Caco-2 (cell line): Measurements from ENCODE around the gene DNAAF8. TPM values are rescaled to one million over a fixed set of nuclear protein-coding genes. Genes with fewer than 3 reads are reported as not detected.

Experiments used
- BruUV-seq: library from RNA; stranded (reverse); fragments of 400-500 nt; replicated peaks from 2 replicates; lab custom pipeline; 2021; lab: Mats Ljungman, UMichigan
- CTCF ChIA-PET: fragments of 300-600 bp; sonication (Branson Sonifier 250); formaldehyde crosslinking; loops from one replicate; lab custom pipeline; 2022; ENCODE audit warnings: antibody characterized with exemption; lab: Charles Lee
- POLR2A ChIA-PET: fragments of 300-600 bp; sonication (Branson Sonifier 250); formaldehyde crosslinking; loops from one replicate; lab custom pipeline; 2022; ENCODE audit warnings: antibody characterized with exemption; lab: Charles Lee
- DNase-seq, 2 experiments: peaks; one replicate each; pipeline versions ENCODE4 v3.0.0 to v3.0.0-alpha.2; 2020 to 2022
- H3K27me3 ChIP-seq: replicated peaks from 2 replicates; pipeline ENCODE4 v1.6.0; 2011; ENCODE audit warnings: low read length; ENCODE audit not compliant: control insufficient read depth, insufficient read depth
- H3K36me3 ChIP-seq: 2 replicates; pipeline ENCODE4 v1.5.1; 2011; ENCODE audit warnings: low read length; ENCODE audit not compliant: control insufficient read depth, insufficient read depth
- H3K4me1 ChIP-seq: fragments of 250-450 bp; sonication (Bioruptor Pico); 2 replicates; pipeline ENCODE4 v1.5.1; 2020; ENCODE audit warnings: mild to moderate bottlenecking
- H3K4me3 ChIP-seq: 2 replicates; pipeline ENCODE4 v1.5.1; 2011; ENCODE audit warnings: low read depth, mild to moderate bottlenecking, control low read depth, low read length
- H3K9me3 ChIP-seq: fragments of 250-450 bp; sonication (Bioruptor Pico); 2 replicates; pipeline ENCODE4 v1.5.1; 2020; ENCODE audit warnings: mild to moderate bottlenecking, moderate library complexity
- H3K27ac Mint-ChIP-seq: one replicate; pipeline ENCODE4 v1.8.0; 2022; ENCODE audit warnings: mixed read lengths; ENCODE audit not compliant: unreplicated experiment
- H3K27me3 Mint-ChIP-seq: one replicate; pipeline ENCODE4 v1.8.0; 2022; ENCODE audit warnings: mixed read lengths; ENCODE audit not compliant: insufficient read depth, unreplicated experiment
- H3K36me3 Mint-ChIP-seq: one replicate; pipeline ENCODE4 v1.8.0; 2022; ENCODE audit warnings: mild to moderate bottlenecking, mixed read lengths; ENCODE audit not compliant: insufficient read depth, unreplicated experiment
- H3K4me1 Mint-ChIP-seq: one replicate; pipeline ENCODE4 v1.8.0; 2022; ENCODE audit warnings: low read depth, mixed read lengths; ENCODE audit not compliant: unreplicated experiment
- H3K4me3 Mint-ChIP-seq: one replicate; pipeline ENCODE4 v1.8.0; 2022; ENCODE audit warnings: mild to moderate bottlenecking, moderate library complexity, mixed read lengths; ENCODE audit not compliant: unreplicated experiment
- H3K9me3 Mint-ChIP-seq: one replicate; pipeline ENCODE4 v1.8.0; 2022; ENCODE audit warnings: mixed read lengths; ENCODE audit not compliant: unreplicated experiment
- CTCF ChIP-seq, 2 experiments: fragments of 200-600 bp in 1 of 2; IDR thresholded peaks; 1 replicate in 1 of 2; 2 replicates in 1 of 2; pipeline versions ENCODE4 v1.5.1 to v1.8.0; 2011 to 2022; ENCODE audit warnings: antibody characterized with exemption in 1 of 2, control low read depth in 1 of 2, inconsistent platforms in 1 of 2, low read depth in 1 of 2, low read length in 1 of 2, mild to moderate bottlenecking in 1 of 2, moderate library complexity in 1 of 2; ENCODE audit not compliant: insufficient read depth in 1 of 2, severe bottlenecking in 1 of 2, unreplicated experiment in 1 of 2
- intact Hi-C: fragments of 100-400 bp; cut with micrococcal nuclease; formaldehyde crosslinking; loops from one replicate; pipeline ENCODE4 v1.10.0; 2022; ENCODE audit not compliant: unreplicated experiment
- total RNA-seq: library from RNA; stranded (reverse); gene quantifications from 2 replicates; pipeline ENCODE4 v1.2.3, GENCODE V29; 2022

The DNAAF8 gene
- total RNA-seq, 1 experiment from 2014 or later: 0.54 TPM

- POLR2A ChIA-PET: interaction anchor here (0.8 to 1.5 kb wide), 2 partner anchors 20 to 54 kb away, joined by 6 to 7 read pairs; partner anchors contain the start of genes ANKS3 and DNAAF8
Measured at GRCh38 chr16:4788489-4788889, 54.2 kb downstream of the DNAAF8 start.

GRCh38 chr16:4788910-4789309, 54.6 kb downstream of the DNAAF8 start:
- Histone ChIP-seq H3K4me1 (peaks cover 35% of the 10 kb centered on the region), H3K36me3 (no peaks in the 10 kb centered on the region), H3K4me3 (no peak overlapping the region), H3K9me3 (no peaks in the 10 kb centered on the region), H3K27me3 (no peaks in the 10 kb centered on the region)
- Mint-ChIP-seq H3K4me3 (peak overlapping the region; percentile 48), H3K9me3 (no peaks in the 10 kb centered on the region), H3K27ac (peak overlapping the region; percentile 56), H3K4me1 (peaks cover 12% of the 10 kb centered on the region), H3K27me3 (no peaks in the 10 kb centered on the region), H3K36me3 (peaks cover 8% of the 10 kb centered on the region)
- TF ChIP-seq CTCF (IDR thresholded peaks at IDR 0.05; ENCODE audit: insufficient read depth in 1 of 2, low read depth in 1 of 2, low read length in 1 of 2, severe bottlenecking in 1 of 2, unreplicated experiment in 1 of 2): no peak
- ChIA-PET CTCF (no interaction called here), POLR2A (interaction anchor here (0.8 to 1.5 kb wide), 2 partner anchors 20 to 55 kb away, joined by 6 to 7 read pairs; partner anchors contain the start of genes ANKS3 and DNAAF8)
- DNase-seq: no peak
- no TSS peak for BruUV-seq
- intact Hi-C loops: loop anchor here (2.0 kb wide), 1 partner anchor 20 kb away; no protein-coding TSS in a partner anchor

More at GRCh38 chr16:4788489-4788889, 54.2 kb downstream of the DNAAF8 start:
- Mint-ChIP-seq H3K9me3 (no peaks in the 10 kb centered on the region), H3K27ac (peak overlapping the region; percentile 56), H3K27me3 (no peaks in the 10 kb centered on the region), H3K4me3 (peak overlapping the region; percentile 48), H3K4me1 (peaks cover 12% of the 10 kb centered on the region), H3K36me3 (peaks cover 8% of the 10 kb centered on the region)
- intact Hi-C loops: loop anchor here (2.0 kb wide), 1 partner anchor 20 kb away; no protein-coding TSS in a partner anchor
- no peak for TF ChIP-seq CTCF (IDR thresholded peaks at IDR 0.05; ENCODE audit: insufficient read depth in 1 of 2, low read depth in 1 of 2, low read length in 1 of 2, severe bottlenecking in 1 of 2, unreplicated experiment in 1 of 2)
- Histone ChIP-seq H3K36me3 (no peaks in the 10 kb centered on the region), H3K9me3 (no peaks in the 10 kb centered on the region), H3K27me3 (no peaks in the 10 kb centered on the region), H3K4me1 (peaks cover 35% of the 10 kb centered on the region), H3K4me3 (no peak overlapping the region)
- CTCF ChIA-PET: interaction anchor here (0.6 to 1.1 kb wide), 2 partner anchors 54 to 94 kb away, joined by 3 to 6 read pairs; partner anchors contain the start of gene DNAAF8
- no TSS peak for BruUV-seq
- DNase-seq: peak in 1 of 2 experiments; percentile 43

- no TSS peak for BruUV-seq
Measured at GRCh38 chr16:4790261-4790660, 55.9 kb downstream of the DNAAF8 start.

More at GRCh38 chr16:4790261-4790660, 55.9 kb downstream of the DNAAF8 start:
- no peaks in the 10 kb centered on the region for H3K9me3 Mint-ChIP-seq
- H3K4me1 Mint-ChIP-seq: peaks cover 12% of the 10 kb centered on the region
- no peak overlapping the region for H3K27ac Mint-ChIP-seq
- DNase-seq: peak in 1 of 2 experiments; percentile 43
- CTCF ChIA-PET: interaction anchor here (0.6 to 1.1 kb wide), 2 partner anchors 107 to 127 kb away, joined by 4 read pairs; no protein-coding TSS in a partner anchor
- POLR2A ChIA-PET: no interaction called here
- intact Hi-C loops: no loop called here
- peaks cover 8% of the 10 kb centered on the region for H3K36me3 Mint-ChIP-seq
- Histone ChIP-seq H3K4me1 (peaks cover 35% of the 10 kb centered on the region), H3K4me3 (no peak overlapping the region), H3K9me3 (no peaks in the 10 kb centered on the region), H3K36me3 (no peaks in the 10 kb centered on the region), H3K27me3 (no peaks in the 10 kb centered on the region)
- no peaks in the 10 kb centered on the region for H3K27me3 Mint-ChIP-seq
- H3K4me3 Mint-ChIP-seq: no peak overlapping the region
- no peak for TF ChIP-seq CTCF (IDR thresholded peaks at IDR 0.05; ENCODE audit: insufficient read depth in 1 of 2, low read depth in 1 of 2, low read length in 1 of 2, severe bottlenecking in 1 of 2, unreplicated experiment in 1 of 2)
